Stimulated activated CD4-positive, alpha-beta T cell treated with anti-CD3 and anti-CD28 coated beads, Interleukin-12 subunit alpha, Interleukin-12 subunit beta, amount 100 ng/mL, for 4 hours (primary cell): ENCODE results near the gene FAHD1.
A peak's percentile ranks its signal among the peaks of the same experiment; 100 is the strongest.
"Not testable (repeated sequence)": the region's sequence is repeated elsewhere in the genome, so short reads cannot be mapped to it uniquely, and the experiment has no call there.

Experiments
- DNase-seq: peaks from one replicate; pipeline ENCODE4 v3.0.0-alpha.2; 2020

FAHD1 gene

GRCh38 chr16:1857433-1858097, 30.6 kb downstream of the FAHD1 start:
- no peak for DNase-seq

GRCh38 chr16:1858189-1858865, 31.3 kb downstream of the FAHD1 start:
- DNase-seq: no peak

- no peak for DNase-seq
Observed at GRCh38 chr16:1859650-1860049, 32.6 kb downstream of the FAHD1 start.

GRCh38 chr16:1861730-1862129, 34.7 kb downstream of the FAHD1 start:
- DNase-seq: no peak

GRCh38 chr16:1862394-1862793, 35.4 kb downstream of the FAHD1 start:
- no peak for DNase-seq

GRCh38 chr16:1863681-1864460, 36.9 kb downstream of the FAHD1 start:
- DNase-seq: no peak

GRCh38 chr16:1865902-1866690, 39.1 kb downstream of the FAHD1 start:
- no peak for DNase-seq

- DNase-seq: no peak
Observed at GRCh38 chr16:1870365-1871082, 43.5 kb downstream of the FAHD1 start.

GRCh38 chr16:1871974-1872635, 45.1 kb downstream of the FAHD1 start, which contains the start of gene MEIOB:
Gene MEIOB, minus strand, starts transcription at chr16:1872164. Its CDS starts 3,989 bp downstream, at chr16:1868175.
- peak; percentile 39 for DNase-seq

GRCh38 chr16:1874854-1875253, 47.8 kb downstream of the FAHD1 start:
- DNase-seq: no peak

GRCh38 chr16:1876066-1876465, 49.1 kb downstream of the FAHD1 start:
- DNase-seq: not testable (repeated sequence)

- DNase-seq: no peak
Observed at GRCh38 chr16:1876468-1876867, 49.5 kb downstream of the FAHD1 start.

GRCh38 chr16:1877089-1877488, 50.1 kb downstream of the FAHD1 start:
- no peak for DNase-seq

GRCh38 chr16:1877804-1878203, 50.8 kb downstream of the FAHD1 start:
- no peak for DNase-seq

GRCh38 chr16:1878256-1878655, 51.2 kb downstream of the FAHD1 start:
- no peak for DNase-seq
